GM23338 (cell line): ENCODE results near the gene ALG6. TPM values are rescaled to one million over a fixed set of nuclear protein-coding genes. Genes with fewer than 3 reads are reported as not detected.

Experiments used
- ATAC-seq: fragments of 200-7000 bp; cut with Tn5 transposase; 3 replicates; pipeline ENCODE4 v1.9.1; 2020
- DNase-seq: peaks from one replicate; pipeline ENCODE4 v3.0.0-alpha.2; 2015; ENCODE audit warnings: low spot score
- H2AFZ ChIP-seq: fragments of 200-600 bp; sonication (generic); 2 replicates; pipeline ENCODE4 v1.8.0; 2016; ENCODE audit warnings: antibody characterized with exemption, mild to moderate bottlenecking, moderate library complexity
- H3F3A ChIP-seq: fragments of 200-600 bp; sonication (generic); replicated peaks from 2 replicates; pipeline ENCODE4 v1.8.0; 2017; ENCODE audit warnings: antibody characterized with exemption, mixed run types, low read depth
- H3K27ac ChIP-seq: fragments of 200-600 bp; sonication (generic); 2 replicates; pipeline ENCODE4 v1.6.1; 2016; ENCODE audit warnings: low read depth
- H3K27me3 ChIP-seq: fragments of 200-600 bp; sonication (generic); 2 replicates; pipeline ENCODE4 v1.8.0; 2016; ENCODE audit warnings: mild to moderate bottlenecking, mixed run types, moderate library complexity; ENCODE audit not compliant: insufficient read depth
- H3K36me3 ChIP-seq: fragments of 200-600 bp; sonication (generic); 2 replicates; pipeline ENCODE4 v1.8.0; 2016; ENCODE audit warnings: mild to moderate bottlenecking; ENCODE audit not compliant: insufficient read depth
- H3K4me1 ChIP-seq: fragments of 200-600 bp; sonication (generic); 2 replicates; pipeline ENCODE4 v1.8.0; 2016; ENCODE audit warnings: mild to moderate bottlenecking, moderate library complexity; ENCODE audit not compliant: insufficient read depth
- H3K4me2 ChIP-seq: fragments of 200-600 bp; sonication (generic); 2 replicates; pipeline ENCODE4 v1.7.1; 2017; ENCODE audit warnings: mixed run types
- H3K4me3 ChIP-seq: fragments of 200-600 bp; sonication (generic); 2 replicates; pipeline ENCODE4 v1.6.1; 2016; ENCODE audit warnings: mixed run types
- H3K79me2 ChIP-seq: fragments of 200-600 bp; sonication (generic); replicated peaks from 2 replicates; pipeline ENCODE4 v1.8.0; 2017; ENCODE audit warnings: mild to moderate bottlenecking; ENCODE audit not compliant: insufficient read depth
- H3K9me2 ChIP-seq: fragments of 200-600 bp; sonication (generic); 2 replicates; pipeline ENCODE4 v1.8.0; 2017; ENCODE audit not compliant: insufficient read depth
- H4K20me1 ChIP-seq: fragments of 200-600 bp; sonication (generic); replicated peaks from 2 replicates; pipeline ENCODE4 v1.8.0; 2017; ENCODE audit warnings: mild to moderate bottlenecking; ENCODE audit not compliant: insufficient read depth
- H3K27ac Mint-ChIP-seq: 2 replicates; pipeline ENCODE4 v1.8.0; 2020; ENCODE audit warnings: inconsistent platforms, mild to moderate bottlenecking, moderate library complexity, mixed read lengths
- H3K27me3 Mint-ChIP-seq: 3 replicates; pipeline ENCODE4 v1.8.0; 2022; ENCODE audit warnings: low read depth, mild to moderate bottlenecking, moderate library complexity, mixed read lengths, inconsistent platforms; ENCODE audit not compliant: insufficient read depth, poor library complexity
- H3K36me3 Mint-ChIP-seq: 3 replicates; pipeline ENCODE4 v1.8.0; 2021; ENCODE audit warnings: low read depth, mild to moderate bottlenecking, inconsistent platforms, moderate library complexity, mixed read lengths
- H3K4me1 Mint-ChIP-seq: 3 replicates; pipeline ENCODE4 v1.8.0; 2020; ENCODE audit warnings: mild to moderate bottlenecking, inconsistent platforms, mixed read lengths
- H3K4me3 Mint-ChIP-seq: 3 replicates; pipeline ENCODE4 v1.8.0; 2021; ENCODE audit warnings: moderate library complexity, mild to moderate bottlenecking, inconsistent platforms, mixed read lengths
- H3K9me3 Mint-ChIP-seq: 3 replicates; pipeline ENCODE4 v1.8.0; 2020; ENCODE audit warnings: moderate library complexity, mild to moderate bottlenecking, inconsistent platforms, mixed read lengths
- EZH2 ChIP-seq: fragments of 200-600 bp; sonication (generic); IDR thresholded peaks from one replicate; pipeline ENCODE4 v1.8.0; 2017; ENCODE audit warnings: antibody characterized with exemption, mild to moderate bottlenecking, low read depth; ENCODE audit not compliant: unreplicated experiment
- EZH2phosphoT487 ChIP-seq: fragments of 200-600 bp; sonication (generic); IDR thresholded peaks from one replicate; pipeline ENCODE4 v1.8.1; 2018; ENCODE audit warnings: antibody characterized with exemption; ENCODE audit not compliant: unreplicated experiment
- JUNB ChIP-seq: IDR thresholded peaks from one replicate; pipeline ENCODE4 v1.6.1; 2016; ENCODE audit warnings: antibody characterized with exemption; ENCODE audit not compliant: unreplicated experiment
- NANOG ChIP-seq: IDR thresholded peaks from 2 replicates; pipeline ENCODE4 v1.6.1; 2016; ENCODE audit warnings: antibody characterized with exemption, borderline replicate concordance
- ZNF114 ChIP-seq: fragments of 250-450 bp; sonication (Bioruptor Pico); IDR thresholded peaks from 2 replicates; pipeline ENCODE4 v1.5.0; 2020; ENCODE audit warnings: mild to moderate bottlenecking, moderate library complexity
- polyA plus RNA-seq: library from polyadenylated mRNA; unstranded; fragments of >200 nt; fragmentation: Nextera tagmentation; extraction: Ambion mirVana; gene quantifications from 2 replicates; pipeline ENCODE4 v1.2.1, GENCODE V29; 2016
- total RNA-seq: library from RNA; depleted of rRNA; stranded (reverse); fragments of >200 nt; shearing (Covaris generic); gene quantifications from 2 replicates; pipeline ENCODE4 v1.2.3, GENCODE V29; 2014
- TF ChIP-seq, protein P1 (sequence below): fragments of 250-450 bp; sonication (Bioruptor Pico); IDR thresholded peaks from 2 replicates; pipeline ENCODE4 v1.5.0; 2020; ENCODE audit warnings: mild to moderate bottlenecking, moderate library complexity
- TF ChIP-seq, protein P2 (sequence below), 2 experiments: fragments of 200-600 bp in 1 of 2; sonication (generic) in 1 of 2; conservative IDR thresholded peaks; 2 replicates each; pipeline versions ENCODE4 v1.5.1 to v1.6.1; 2016 to 2017; ENCODE audit warnings: antibody characterized with exemption in 2 of 2, low read depth in 2 of 2, mild to moderate bottlenecking in 2 of 2, moderate library complexity in 1 of 2

Gene ALG6
- total and polyA plus RNA-seq, 2 experiments from 2014 or later: 24.1 to 34.6 TPM

DNA sequence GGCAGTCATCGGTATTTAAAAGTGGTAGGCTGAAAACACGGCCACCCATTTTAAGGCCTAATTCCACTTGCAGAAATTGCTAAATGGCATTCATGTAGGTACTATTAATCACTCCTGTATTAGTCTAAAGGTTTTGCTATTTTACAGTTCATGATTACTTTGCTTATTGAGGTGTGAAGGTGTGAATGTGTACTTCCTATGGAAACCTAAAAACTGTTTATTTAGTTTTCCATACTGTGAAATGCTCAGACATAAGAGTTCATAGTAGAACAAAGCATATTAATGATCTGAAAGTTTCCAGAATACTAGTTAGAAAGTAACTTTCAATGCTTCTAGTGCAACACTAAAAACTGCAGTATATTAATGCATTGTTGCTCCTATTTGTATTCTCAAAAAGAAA, 85.8 kb downstream of the ALG6 start (continued):
- TF ChIP-seq, protein P1, sequence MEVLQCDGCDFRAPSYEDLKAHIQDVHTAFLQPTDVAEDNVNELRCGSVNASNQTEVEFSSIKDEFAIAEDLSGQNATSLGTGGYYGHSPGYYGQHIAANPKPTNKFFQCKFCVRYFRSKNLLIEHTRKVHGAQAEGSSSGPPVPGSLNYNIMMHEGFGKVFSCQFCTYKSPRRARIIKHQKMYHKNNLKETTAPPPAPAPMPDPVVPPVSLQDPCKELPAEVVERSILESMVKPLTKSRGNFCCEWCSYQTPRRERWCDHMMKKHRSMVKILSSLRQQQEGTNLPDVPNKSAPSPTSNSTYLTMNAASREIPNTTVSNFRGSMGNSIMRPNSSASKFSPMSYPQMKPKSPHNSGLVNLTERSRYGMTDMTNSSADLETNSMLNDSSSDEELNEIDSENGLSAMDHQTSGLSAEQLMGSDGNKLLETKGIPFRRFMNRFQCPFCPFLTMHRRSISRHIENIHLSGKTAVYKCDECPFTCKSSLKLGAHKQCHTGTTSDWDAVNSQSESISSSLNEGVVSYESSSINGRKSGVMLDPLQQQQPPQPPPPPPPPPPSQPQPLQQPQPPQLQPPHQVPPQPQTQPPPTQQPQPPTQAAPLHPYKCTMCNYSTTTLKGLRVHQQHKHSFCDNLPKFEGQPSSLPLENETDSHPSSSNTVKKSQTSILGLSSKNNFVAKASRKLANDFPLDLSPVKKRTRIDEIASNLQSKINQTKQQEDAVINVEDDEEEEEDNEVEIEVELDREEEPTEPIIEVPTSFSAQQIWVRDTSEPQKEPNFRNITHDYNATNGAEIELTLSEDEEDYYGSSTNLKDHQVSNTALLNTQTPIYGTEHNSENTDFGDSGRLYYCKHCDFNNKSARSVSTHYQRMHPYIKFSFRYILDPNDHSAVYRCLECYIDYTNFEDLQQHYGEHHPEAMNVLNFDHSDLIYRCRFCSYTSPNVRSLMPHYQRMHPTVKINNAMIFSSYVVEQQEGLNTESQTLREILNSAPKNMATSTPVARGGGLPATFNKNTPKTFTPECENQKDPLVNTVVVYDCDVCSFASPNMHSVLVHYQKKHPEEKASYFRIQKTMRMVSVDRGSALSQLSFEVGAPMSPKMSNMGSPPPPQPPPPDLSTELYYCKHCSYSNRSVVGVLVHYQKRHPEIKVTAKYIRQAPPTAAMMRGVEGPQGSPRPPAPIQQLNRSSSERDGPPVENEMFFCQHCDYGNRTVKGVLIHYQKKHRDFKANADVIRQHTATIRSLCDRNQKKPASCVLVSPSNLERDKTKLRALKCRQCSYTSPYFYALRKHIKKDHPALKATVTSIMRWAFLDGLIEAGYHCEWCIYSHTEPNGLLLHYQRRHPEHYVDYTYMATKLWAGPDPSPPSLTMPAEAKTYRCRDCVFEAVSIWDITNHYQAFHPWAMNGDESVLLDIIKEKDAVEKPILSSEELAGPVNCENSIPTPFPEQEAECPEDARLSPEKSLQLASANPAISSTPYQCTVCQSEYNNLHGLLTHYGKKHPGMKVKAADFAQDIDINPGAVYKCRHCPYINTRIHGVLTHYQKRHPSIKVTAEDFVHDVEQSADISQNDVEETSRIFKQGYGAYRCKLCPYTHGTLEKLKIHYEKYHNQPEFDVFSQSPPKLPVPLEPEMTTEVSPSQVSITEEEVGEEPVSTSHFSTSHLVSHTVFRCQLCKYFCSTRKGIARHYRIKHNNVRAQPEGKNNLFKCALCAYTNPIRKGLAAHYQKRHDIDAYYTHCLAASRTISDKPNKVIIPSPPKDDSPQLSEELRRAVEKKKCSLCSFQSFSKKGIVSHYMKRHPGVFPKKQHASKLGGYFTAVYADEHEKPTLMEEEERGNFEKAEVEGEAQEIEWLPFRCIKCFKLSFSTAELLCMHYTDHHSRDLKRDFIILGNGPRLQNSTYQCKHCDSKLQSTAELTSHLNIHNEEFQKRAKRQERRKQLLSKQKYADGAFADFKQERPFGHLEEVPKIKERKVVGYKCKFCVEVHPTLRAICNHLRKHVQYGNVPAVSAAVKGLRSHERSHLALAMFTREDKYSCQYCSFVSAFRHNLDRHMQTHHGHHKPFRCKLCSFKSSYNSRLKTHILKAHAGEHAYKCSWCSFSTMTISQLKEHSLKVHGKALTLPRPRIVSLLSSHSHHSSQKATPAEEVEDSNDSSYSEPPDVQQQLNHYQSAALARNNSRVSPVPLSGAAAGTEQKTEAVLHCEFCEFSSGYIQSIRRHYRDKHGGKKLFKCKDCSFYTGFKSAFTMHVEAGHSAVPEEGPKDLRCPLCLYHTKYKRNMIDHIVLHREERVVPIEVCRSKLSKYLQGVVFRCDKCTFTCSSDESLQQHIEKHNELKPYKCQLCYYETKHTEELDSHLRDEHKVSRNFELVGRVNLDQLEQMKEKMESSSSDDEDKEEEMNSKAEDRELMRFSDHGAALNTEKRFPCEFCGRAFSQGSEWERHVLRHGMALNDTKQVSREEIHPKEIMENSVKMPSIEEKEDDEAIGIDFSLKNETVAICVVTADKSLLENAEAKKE (CRISPR knock-in tag): no peak
- TF ChIP-seq, protein P2, sequence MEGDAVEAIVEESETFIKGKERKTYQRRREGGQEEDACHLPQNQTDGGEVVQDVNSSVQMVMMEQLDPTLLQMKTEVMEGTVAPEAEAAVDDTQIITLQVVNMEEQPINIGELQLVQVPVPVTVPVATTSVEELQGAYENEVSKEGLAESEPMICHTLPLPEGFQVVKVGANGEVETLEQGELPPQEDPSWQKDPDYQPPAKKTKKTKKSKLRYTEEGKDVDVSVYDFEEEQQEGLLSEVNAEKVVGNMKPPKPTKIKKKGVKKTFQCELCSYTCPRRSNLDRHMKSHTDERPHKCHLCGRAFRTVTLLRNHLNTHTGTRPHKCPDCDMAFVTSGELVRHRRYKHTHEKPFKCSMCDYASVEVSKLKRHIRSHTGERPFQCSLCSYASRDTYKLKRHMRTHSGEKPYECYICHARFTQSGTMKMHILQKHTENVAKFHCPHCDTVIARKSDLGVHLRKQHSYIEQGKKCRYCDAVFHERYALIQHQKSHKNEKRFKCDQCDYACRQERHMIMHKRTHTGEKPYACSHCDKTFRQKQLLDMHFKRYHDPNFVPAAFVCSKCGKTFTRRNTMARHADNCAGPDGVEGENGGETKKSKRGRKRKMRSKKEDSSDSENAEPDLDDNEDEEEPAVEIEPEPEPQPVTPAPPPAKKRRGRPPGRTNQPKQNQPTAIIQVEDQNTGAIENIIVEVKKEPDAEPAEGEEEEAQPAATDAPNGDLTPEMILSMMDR (conservative IDR thresholded peaks at IDR 0.05; ENCODE audit: low read depth in 2 of 2): no peak
- TF ChIP-seq ZNF114 (no peak), NANOG (no peak), EZH2phosphoT487 (no peak), JUNB (no peak)

DNA sequence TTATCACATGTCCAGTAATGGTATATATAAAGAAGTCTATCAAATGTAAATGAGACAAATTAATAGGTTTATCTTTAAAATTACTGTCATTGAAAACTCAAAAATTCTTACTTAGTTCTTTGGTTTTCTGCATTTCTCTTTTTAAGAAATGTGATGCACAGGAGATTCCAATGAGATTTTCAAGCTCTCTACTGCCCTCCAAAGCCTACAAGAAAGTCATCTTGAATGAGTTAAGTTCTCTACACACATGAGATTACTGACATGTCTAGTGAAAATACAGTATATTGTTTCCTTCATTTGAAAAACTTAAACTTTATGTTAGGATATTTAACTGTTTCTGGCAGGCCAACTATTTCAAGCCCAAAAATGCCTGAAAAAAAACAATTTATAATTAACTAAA, 86.8 kb downstream of the ALG6 start:
- no peaks in the 10 kb centered on the region for H3K9me3 Mint-ChIP-seq
- TF ChIP-seq EZH2: no peak
- TF ChIP-seq, protein P2 (conservative IDR thresholded peaks at IDR 0.05; ENCODE audit: low read depth in 2 of 2): peak; percentile 52 to 54
- Histone ChIP-seq H3K4me1 (no peaks in the 10 kb centered on the region), H4K20me1 (no peaks in the 10 kb centered on the region), H3K79me2 (no peaks in the 10 kb centered on the region), H3F3A (no peaks in the 10 kb centered on the region), H3K27ac (no peak overlapping the region), H3K9me2 (no peaks in the 10 kb centered on the region), H2AFZ (no peak overlapping the region), H3K27me3 (no peaks in the 10 kb centered on the region), H3K36me3 (no peaks in the 10 kb centered on the region), H3K4me3 (no peak overlapping the region), H3K4me2 (no peak overlapping the region)
- no peaks in the 10 kb centered on the region for H3K4me1 Mint-ChIP-seq
- no peak overlapping the region for H3K27ac Mint-ChIP-seq
- ATAC-seq: no peak
- H3K27me3 Mint-ChIP-seq: peaks cover 4% of the 10 kb centered on the region
- H3K4me3 Mint-ChIP-seq: no peak overlapping the region
- peak; percentile 51 for DNase-seq
- no peaks in the 10 kb centered on the region for H3K36me3 Mint-ChIP-seq
